GDM1 (cell line): ENCODE data around the gene OR4C16.

Experiments used
- DNase-seq: peaks from one replicate; lab custom pipeline; 2025; lab: John Stamatoyannopoulos, UW

The OR4C16 gene

DNA sequence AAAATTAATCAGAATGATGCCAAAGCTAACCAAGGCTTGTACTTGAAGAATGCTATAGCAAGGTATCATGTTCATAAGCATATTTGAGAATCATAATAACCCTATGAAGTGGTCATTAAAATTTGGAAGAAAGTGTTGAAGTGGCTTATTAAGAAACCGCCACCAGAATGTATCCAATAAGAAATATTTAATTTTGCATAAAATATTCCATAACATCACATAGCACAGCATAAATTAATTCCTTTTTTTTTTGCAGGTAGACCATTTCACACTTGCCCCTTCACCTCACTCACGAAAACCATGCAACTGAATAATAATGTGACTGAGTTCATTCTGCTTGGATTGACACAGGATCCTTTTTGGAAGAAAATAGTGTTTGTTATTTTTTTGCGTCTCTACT lies at the start of gene OR4C16:
Gene OR4C16, plus strand, starts transcription at position 301 of the 400 bp plus-strand sequence. Its CDS starts 0 bp downstream, at position 301.
- no peak for DNase-seq

DNA sequence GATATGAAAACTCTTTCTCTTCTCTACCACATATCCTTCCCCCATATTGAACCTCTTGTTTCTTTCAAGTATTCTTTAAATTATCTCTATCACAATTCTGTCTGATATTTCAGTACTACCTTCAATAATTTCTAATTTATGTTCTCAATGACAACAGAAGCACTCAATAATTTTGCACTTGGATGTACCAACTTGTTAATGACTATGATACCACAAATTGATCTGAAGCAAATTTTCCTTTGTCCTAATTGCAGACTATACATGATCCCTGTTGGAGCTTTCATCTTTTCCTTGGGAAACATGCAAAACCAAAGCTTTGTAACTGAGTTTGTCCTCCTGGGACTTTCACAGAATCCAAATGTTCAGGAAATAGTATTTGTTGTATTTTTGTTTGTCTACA lies 17.8 kb upstream of the OR4C16 start, which contains the start of gene OR4C15:
Gene OR4C15, plus strand, starts transcription at position 301 of the 400 bp plus-strand sequence. Its CDS starts 0 bp downstream, at position 301.
- no peak for DNase-seq

- no peak for DNase-seq
Observed at GRCh38 chr11:55572548-55572947, 620 bp downstream of the OR4C16 start.

DNA sequence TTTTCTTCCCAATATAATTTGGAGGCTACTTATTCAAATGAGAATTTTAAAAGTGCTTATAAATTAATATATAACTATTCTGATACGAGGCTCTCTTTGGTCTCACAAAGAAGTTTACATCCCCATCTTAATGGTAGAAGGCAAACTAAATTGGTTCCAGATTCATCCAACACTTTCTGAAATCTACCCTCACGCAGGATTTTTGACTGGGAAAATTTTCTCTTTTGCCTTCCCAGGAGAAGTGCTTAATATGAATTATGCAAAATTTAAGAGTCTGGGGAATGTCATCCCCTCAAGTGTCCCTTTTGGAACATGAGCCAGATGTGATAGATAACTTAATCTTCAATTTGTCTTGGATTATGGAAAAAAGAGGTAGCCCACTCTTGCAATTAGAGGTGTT lies 35.6 kb downstream of the OR4C16 start, which contains the start of gene OR4C11:
Gene OR4C11, minus strand, starts transcription at position 101 of the 400 bp plus-strand sequence. CDS start 3,272 bp downstream, outside the sequence.
- DNase-seq = no peak
